ENCODE results near the gene KANK3. TPM values are rescaled to one million over a fixed set of nuclear protein-coding genes. Genes with fewer than 3 reads are reported as not detected.

The KANK3 gene
- total and polyA plus RNA-seq, 9 of the 15 experiments (the other 6 are each of a cell fraction or from before 2014, with no cell fraction given): 0.03 to 0.40 (median 0.08) TPM; not detected in 6

GRCh38 chr19:8307400-8307964, 35.6 kb downstream of the KANK3 start (continued):
- TF ChIP-seq SNIP1 (IDR thresholded peaks at IDR 0.05; ENCODE audit: low read depth) (no peak), ZNF384 (IDR thresholded peaks at IDR 0.05; ENCODE audit: low read depth, low read length) (no peak), BRCA1 (IDR thresholded peaks at IDR 0.05) (no peak), BRCA1 (CRISPR knock-in tag; IDR thresholded peaks at IDR 0.05) (peak; percentile 89; the same call in 1 of the 2 replicates), KAT8 (IDR thresholded peaks at IDR 0.05; ENCODE audit: low read depth) (no peak), TAF7 (tag; IDR thresholded peaks at IDR 0.05) (no peak), MBD2 (IDR thresholded peaks at IDR 0.05; ENCODE audit: borderline replicate concordance, low read depth) (no peak), GATAD2A (IDR thresholded peaks at IDR 0.05) (no peak), ZSCAN32 (CRISPR knock-in tag; IDR thresholded peaks at IDR 0.05) (no peak), ZNF561 (CRISPR knock-in tag; conservative IDR thresholded peaks at IDR 0.05) (no peak), ZBTB49 (CRISPR knock-in tag; IDR thresholded peaks at IDR 0.05; ENCODE audit: borderline replicate concordance) (0 out of 2 replicates have a peak, but pooled peaks have one; percentile 63), THRAP3 (IDR thresholded peaks at IDR 0.05; ENCODE audit: borderline replicate concordance) (no peak), FOXA1 (IDR thresholded peaks at IDR 0.05; ENCODE audit: borderline replicate concordance) (no peak), FOXK2 (conservative IDR thresholded peaks at IDR 0.05 in 1 of 2, IDR thresholded peaks at IDR 0.05 in 1 of 2; ENCODE audit: low read depth in 2 of 2) (no peak), POLR2AphosphoS5 (IDR thresholded peaks at IDR 0.05; ENCODE audit: control insufficient read depth, insufficient read depth, low read depth, low read length) (no peak), ZNF764 (CRISPR knock-in tag; IDR thresholded peaks at IDR 0.05; ENCODE audit: low read depth) (no peak), CEBPG (CRISPR knock-in tag; IDR thresholded peaks at IDR 0.05) (peak; percentile 22; the same call in 1 of the 2 replicates), CEBPG (tag; conservative IDR thresholded peaks at IDR 0.05 in 1 of 2, IDR thresholded peaks at IDR 0.05 in 1 of 2) (no peak), SFPQ (IDR thresholded peaks at IDR 0.05; ENCODE audit: low read depth, low read length) (no peak)

Measured in K562 (cell line).